HG02938 (cell line): Measurements from ENCODE around the gene SMIM41.

ENCODE experiments used
- ATAC-seq: cut with Tn5 transposase; IDR thresholded peaks from one replicate; pipeline ENCODE4 v1.9.1; 2021; ENCODE audit warnings: mild to moderate bottlenecking, moderate library complexity; ENCODE audit not compliant: unreplicated experiment

Gene SMIM41

DNA sequence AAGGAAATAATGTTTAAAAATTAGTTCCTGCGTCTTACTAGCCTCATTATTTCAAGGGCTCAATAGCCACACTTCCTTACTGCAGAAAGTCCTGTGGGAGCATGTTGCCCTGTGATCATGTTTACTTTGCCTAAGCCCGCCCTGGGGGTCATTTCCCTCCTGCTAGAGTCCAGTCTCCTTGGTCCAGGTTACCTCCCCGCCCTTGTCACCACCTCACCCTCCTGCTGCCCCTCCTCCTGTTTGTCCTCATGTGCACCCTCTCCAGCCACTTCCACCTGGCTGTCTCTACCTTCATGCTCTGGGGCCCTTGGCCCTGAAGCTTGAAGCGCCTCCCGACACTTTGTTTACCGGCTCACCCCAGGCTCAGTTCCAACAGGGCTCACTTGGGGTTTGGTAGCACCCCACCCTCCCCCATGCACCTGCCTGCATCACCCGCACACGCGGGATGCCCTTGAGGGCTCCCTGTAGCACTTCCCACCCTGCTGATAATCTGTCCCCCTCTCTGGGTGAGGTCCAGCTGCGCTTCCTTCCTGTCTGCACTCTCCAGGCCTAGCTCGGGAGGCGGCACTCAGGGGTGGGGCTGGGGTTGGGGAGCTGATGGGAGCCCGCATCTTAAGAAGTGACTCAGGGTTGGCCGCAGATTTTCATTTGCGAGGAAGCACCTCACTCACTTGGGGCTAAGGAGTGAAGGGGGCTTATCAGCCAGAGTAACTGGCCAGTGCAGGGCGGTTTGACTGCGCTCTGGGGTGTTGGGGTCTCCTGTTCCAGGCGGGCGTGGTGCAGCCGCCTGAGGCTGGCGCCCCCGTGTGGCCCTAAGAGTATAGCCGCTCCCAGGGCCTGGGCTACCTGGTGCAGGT lies 40.1 kb downstream of the SMIM41 start:
- no peak for ATAC-seq

DNA sequence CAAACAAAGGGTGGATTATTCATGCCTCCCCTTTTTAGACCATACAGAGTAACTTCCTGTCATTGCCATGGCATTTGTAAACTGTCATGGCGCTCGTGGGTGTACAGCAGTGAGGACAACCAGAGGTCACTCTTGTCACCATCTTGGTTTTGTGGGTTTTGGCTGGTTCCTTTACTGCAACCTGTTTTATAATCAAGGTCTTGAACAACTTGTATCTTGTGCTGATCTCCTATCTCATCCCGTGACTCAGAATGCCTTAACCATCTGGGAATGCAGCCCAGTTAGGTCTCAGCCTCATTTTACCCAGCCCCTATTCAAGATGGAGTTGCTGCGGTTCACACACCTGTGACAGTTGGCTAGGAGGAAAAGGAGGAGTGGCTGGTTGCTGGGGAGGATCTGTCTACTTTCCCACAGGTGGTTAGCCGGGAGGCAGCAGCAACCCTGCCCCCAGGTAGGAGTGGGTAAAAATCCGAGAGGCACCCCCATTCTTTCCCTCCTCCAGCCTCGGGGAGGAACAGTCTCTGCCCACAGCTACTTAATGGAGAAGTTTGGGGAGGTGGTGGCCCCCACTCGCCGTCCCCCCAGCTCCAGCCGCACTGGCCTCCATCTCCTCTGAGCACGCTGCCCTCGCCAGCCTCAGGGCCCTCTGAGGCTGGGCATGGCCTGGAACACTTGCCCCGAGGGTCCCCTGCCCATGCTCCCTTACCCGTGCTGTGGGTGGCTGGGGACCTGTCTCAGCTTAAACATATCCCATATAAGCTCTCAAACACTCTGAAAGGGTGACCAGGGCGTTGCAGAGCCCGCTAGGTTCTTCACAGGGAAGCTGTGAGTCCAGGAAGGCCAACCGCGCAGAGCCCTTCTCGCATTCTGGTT lies 41.7 kb downstream of the SMIM41 start:
- ATAC-seq, result no peak

DNA sequence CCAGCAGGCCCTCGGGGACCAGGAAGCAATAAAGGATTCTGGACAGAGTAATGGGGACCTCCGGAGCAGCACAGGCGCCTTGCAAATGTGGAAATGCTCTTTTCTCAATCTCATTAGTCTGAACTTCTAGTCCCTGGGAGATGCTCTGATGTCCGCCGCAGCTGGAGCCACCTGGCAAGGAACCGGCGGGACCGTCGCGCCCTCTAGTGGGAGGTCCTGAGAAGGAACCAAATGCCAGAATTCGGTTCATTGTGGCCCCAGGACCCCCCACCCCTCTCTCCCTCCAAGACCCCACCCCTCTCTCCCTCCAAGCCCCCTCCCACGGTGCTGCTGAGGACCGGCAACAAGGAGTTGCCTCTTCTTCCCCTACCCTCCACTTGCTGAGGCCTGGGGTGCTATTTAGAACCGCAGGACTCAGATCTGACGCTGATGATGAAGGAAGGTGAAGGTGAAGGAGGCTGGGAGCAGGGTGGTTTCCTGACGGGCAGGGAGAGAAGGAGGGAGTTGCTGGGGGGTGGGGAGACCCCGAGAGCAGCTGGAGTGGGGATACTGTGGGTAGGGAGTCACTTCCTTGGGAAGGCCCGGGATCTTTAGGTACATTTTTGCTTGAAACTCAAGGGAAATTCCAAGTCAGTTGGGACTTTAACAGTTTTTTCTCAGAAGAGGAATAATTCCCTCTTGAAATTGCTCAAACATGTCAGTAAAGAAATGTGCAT lies 42.5 kb downstream of the SMIM41 start:
- no peak for ATAC-seq

DNA sequence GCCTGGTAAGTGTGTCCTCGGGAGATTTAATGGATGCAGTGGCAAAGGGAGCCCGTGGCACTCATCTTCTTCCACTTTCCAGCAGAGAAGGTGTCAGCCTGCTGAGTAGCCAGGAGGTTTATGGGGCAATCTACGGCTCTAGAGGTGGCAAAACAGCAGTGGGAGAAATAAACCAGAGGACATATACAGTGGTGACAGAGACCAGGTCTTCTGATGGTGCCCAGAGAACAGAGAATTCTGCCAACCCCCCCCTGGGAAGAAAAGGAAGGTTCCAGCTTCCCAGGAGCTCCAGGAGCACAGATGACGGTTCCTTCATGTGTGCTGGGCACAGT lies 43.0 kb downstream of the SMIM41 start:
- ATAC-seq, result no peak

DNA sequence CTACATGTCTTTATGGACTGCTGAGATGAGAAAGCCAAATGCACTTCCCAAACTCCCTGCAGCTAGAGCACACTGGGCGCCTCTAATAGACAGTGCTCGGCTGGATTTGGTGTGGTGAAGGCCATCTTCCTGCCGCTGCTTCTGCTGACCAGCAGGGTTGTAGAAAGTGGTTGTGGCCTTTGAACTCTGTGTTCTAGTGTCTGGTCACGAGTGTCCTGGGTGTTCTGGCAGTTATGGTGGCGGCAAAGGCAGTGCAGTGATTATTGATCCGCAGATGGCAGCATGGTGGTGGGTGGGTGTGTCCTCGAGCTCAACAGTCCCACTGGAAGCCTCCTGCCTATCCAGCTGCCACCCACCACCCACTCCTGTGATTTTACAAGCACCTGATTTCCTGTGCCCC lies 43.4 kb downstream of the SMIM41 start:
- no peak for ATAC-seq

DNA sequence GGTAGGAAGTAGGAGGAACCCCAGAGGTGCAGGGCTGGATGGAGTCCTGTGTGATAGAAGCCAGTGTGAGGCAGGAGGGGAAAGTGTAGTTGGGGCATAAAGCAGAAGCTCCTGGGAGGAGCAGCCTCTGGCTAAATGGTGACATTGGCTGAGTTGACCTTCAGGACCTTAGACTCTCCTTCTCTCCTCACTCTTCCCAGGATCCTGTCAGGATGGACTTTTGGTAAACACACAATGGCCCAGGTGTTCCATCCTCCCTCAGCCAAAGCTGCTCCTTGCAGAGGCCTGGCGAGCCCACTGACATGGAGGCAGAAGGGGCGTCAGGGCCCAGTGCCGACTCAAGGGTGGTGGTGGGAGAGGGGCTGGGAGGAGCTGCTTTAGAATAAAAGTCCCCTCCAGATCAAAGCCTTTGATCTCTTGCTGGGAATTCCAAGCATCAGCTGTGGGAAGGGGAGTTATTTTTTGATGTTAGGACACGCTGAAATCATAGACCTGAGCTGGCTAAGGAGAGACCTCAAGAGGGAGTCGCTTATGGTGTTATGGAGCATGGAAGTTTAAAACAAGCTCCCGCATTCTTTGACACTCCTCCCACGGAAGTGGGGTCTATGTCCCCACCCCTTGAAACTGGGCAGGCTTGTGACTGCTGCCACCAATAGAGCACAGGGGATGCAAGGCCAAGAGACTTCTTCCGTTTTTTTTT lies 44.1 kb downstream of the SMIM41 start:
- no peak for ATAC-seq

DNA sequence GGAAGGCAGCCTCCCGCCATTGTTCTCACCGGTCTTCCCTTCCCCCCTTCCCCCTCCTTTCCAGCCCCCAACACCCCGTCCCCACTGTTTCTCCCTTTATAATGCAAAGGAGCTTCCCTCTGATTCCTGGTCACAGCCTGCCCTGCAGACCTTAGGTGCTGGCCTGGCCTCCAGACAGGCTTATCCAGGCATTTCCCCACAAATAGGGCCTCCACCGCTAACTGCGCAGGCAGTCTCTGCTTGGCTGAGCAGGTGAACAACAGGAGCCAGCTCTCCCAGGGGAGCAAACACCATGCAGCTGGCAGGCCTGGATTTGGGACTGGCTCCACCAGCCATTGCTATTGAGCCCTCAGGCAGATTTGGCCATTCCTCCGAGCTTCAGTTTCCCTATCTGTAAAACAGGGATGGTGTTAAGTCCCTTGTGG lies 46.0 kb downstream of the SMIM41 start:
- no peak for ATAC-seq

DNA sequence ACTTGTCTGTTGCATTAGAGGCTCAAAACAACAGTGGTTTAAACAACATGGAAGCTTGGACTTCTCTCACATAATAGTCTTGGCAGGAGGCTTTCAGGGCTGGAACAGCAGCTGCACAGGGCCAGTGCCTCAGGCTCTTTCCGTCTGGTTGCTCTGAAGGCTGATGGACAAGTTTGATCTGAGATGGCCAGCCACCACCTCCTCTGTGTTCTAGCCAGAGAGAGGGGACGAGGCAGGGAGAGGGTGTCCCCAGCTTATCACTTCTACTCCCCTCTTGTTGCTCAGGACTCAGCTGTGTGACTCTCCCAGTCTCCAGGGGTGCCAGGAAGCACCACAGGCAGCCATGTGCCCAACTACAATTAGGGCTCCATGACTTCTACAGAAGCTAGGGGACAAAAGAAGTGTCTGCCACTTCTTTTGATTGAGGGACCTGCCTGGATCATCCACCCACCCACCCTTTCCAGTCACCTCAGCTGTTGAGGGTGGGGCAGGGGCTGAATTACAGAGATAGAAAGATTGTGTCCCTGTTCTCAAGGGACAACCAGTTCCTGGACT lies 46.6 kb downstream of the SMIM41 start:
- no peak for ATAC-seq

DNA sequence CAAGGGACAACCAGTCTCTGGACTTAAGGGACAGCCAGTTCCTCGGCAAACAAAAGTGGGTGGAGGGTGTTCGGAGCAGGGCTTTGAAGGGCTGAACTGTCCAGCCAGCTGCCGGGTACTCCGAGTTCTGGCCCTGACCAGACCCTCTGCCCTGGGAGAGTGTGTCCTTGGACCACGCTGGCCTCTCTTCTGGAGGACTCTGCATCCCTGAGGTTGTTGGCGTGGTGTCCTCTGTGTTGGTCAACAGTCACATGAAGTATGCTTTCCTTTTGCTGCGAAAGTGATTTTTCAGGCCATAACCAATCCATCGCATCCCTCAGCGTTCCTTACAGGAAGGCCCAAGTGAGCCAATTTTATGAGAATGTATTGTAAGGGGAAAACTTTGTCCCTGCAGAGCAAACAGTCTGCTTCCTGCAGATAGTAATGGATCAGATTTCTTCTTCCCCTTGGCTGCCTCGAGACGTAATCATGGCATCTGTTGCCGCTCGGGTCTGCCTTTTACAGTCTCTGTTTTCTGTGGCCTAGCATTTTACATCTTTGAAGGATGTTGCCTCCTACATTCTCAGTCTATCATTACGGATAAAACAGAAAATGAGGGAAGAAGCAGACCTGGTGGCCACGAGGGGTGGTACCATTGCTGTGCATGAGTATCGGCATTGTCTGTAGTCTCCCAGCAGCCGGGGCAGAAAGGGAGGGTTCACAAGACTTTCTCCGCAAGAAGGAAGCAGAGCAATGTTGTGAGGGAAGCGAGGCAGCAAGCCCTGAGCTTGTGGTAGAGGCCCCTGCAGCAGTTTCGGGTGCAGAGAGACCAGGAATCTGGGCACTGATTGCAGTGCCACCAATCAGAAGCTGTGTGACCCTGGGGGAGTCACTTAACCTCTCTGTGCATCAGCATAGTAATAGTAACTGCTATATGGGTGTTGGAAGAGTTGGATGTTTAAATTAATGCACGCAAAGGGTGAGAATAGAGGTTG lies 47.4 kb downstream of the SMIM41 start:
- no peak for ATAC-seq

DNA sequence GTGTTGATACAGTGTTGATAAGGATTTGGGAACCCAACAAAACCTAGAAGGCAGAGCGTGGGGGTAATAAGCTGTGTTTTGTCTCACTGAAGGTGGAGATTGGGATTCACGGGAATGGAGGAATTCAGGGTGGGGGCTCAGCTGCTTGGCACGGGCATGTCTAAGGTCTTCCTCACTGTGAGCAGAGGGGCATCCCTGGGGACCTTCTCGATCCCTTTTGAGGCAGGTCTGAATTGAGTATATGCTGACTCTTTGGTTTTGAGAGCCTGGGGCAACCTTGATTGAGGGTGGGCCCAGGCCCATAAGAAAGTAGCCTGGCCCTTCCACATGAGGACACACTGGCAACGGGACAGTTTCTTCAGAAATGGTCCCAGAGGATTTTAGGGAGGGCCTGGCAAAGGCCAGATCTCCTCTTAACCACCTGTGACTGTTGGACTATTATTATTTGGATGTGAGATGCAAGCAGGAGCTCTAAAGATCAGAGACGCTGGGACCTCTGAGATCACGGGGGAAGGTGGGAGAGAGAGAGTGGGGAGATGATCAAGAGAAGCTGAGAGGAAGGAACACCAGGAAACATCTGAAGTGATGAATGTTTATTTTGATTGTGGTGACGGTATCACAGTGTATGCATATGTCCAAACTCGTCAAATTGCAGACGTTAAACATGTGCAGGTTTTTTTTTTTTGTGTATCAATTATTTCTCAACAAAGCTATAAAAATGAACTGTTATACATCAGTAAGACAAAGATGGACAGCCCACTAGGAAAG lies 48.4 kb downstream of the SMIM41 start:
- ATAC-seq, result no peak

DNA sequence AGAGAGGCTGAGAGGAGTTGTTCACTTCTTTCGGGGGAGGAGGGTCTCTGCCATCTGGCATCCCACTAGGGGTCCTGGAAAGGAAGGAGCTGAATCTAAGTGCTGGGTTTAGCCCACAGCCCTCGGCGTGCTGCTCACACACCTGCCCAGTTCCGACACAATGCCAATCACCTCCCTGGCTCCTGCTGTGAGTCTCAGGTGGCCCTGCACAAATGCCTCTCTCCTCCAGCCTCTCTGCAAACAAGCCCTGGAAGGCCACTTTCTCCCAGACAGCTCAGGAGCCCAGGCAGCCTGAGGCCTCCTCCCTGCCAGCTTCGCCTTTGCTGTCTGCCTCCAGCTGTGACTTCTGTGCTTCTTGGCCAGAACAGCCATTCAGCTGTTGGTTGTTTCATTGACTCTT lies 51.2 kb downstream of the SMIM41 start:
- ATAC-seq, result no peak

DNA sequence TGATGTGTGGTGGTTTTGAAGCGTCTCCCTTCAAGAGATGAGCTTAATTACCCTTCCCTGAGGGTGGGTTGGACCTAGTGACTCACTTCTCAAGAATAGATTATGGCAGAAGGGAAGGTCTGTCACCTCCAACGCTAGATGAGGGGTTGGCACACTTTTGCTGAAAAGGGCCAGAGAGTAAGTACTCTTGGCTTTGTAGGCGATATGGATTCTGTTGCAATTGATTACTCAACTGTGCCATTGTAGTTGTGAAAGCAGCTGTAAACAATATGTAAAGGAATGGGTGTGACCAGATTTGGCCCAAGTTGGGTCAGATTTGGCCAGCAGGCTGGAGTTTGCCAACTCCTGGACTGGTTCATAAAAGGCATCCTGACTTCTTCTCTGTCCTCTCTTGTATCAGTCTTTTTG lies 53.3 kb downstream of the SMIM41 start:
- no peak for ATAC-seq

DNA sequence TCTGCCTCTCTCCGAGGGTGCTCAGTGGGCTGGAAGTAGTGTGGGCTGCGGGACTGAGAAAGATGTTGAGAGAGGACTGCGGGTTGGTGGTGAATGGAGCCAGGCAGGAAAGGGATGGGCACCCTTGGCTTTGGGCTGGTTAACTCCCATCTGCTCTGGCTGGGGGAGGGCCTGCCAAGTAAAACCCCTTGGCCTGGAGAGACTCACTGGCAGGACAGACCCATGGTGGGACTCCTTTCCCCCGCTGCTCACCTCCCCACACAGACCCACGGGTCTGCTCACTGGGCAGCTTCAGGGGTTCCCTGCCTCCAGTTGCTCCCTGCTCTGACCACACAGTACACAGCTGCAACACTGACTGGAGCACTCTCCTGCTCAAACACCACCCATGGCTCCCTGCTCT lies 58.2 kb downstream of the SMIM41 start:
- ATAC-seq, result no peak

DNA sequence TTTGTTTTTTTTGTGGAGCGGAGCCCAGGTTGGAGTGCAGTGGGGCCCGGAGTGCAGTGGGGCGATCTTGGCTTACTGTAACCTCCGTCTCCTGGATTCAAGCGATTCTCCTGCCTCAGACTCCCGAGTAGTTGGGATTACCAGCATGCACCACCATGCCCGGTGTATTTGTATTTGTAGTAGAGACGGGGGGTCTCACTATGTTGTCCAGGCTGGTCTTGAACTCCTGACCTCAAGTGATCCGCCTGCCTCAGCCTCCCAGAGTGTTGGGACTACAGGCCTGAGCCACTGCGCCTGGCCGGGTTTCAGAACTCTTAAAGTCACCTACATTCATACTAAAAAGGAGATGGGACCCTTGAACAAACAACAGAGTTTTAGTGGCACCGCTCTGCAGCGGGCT lies 59.6 kb downstream of the SMIM41 start:
- ATAC-seq, result no peak

DNA sequence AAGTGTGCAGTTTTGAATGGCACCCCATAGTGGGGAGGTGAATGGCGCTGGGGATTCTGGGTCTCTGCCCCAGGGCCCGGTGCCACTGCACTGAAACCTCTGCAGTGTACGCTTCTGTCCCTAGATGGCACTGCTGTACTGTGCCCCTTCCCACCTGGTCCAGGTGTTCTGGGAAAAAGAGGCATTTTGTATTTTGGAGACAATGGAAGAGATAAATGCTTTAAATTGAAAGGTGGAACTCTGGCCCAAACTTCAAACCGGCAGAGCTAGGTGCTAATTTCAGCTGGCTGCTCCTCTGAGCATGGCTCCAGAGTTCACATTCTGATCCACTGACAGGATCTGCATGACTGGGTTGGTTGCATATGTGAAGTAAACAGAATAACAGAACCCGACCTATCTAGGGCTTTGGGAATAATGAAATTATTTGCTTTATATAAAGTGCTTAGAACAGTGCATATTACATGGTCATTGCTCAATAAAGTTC lies 60.1 kb downstream of the SMIM41 start:
- no peak for ATAC-seq

DNA sequence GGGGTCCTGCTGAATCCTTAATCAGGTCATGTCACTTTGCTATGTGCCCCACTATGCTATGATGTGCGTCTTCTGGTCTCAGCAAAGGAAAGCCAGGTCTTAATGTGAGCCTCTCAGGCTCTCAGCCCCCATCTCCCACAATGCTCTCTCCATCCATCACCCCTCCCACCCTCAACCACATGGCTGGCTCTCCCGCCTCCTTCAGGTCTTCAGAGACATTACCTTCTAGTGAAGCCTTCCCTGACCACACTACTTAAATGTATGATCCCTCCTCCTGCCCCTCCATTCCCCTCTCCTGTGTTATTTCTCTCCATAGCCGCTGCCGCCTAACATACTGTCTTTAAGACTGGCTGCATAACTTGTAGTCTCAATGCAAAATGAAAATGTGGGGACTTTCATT lies 61.8 kb downstream of the SMIM41 start:
- ATAC-seq, result no peak

DNA sequence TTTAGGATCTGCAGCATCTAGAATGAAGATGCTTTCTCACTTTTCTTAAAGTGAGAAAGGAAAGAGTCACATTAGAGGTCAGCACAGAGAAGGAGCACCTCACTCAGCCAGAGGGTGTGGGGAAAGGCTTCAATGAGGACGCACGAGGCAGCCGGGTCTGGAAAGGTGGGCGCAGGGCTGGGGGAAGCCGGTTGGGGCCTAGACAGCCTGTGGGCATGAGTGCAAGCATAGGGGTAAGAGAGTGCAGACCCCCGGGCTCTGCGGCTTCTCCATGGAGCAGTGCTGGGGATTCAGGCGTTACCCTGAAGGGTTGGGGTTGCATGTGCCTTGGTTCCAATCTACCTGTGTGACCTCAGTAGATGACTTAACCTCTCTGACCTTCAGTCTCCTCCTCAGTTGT lies 62.4 kb downstream of the SMIM41 start:
- no peak for ATAC-seq

DNA sequence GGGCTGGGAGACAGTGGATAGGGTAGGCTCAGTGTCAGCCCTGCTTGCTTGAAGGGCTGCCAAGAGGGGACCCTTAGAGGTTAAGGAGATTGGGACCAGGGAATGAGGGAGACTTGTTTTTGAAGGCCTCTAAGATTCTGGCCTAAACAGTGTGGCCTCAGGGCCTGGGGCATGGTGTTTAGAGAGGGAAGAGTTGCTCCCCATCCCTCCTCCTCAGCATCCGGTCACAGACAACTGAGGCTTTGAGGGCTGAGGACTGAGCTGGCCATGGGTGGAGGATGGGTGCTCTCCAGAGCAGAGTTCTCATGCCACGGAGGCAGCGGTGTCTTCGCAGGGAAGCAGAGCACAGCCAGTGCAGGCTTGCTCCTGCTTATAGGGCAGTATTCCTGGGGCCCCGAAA lies 62.9 kb downstream of the SMIM41 start:
- no peak for ATAC-seq
